GM21529 (cell line): ENCODE measurements around the gene SFTA2.
"Not testable (repeated sequence)": the region's sequence is repeated elsewhere in the genome, so short reads cannot be mapped to it uniquely, and the experiment has no call there.

Source experiments
- ATAC-seq: cut with Tn5 transposase; IDR thresholded peaks from one replicate; pipeline ENCODE4 v1.9.1; 2021; ENCODE audit not compliant: unreplicated experiment

The SFTA2 gene

GRCh38 chr6:30944051-30944450 is 12.1 kb upstream of the SFTA2 start:
- ATAC-seq: no peak

- no peak for ATAC-seq
These were observed 10.5 kb upstream of the SFTA2 start for GRCh38 chr6:30942338-30943060.

- no peak for ATAC-seq
These were observed 8.5 kb upstream of the SFTA2 start, which contains the start of gene MUCL3 for GRCh38 chr6:30940361-30940986. TSS of gene MUCL3 (plus strand) at chr6:30940973. CDS start at chr6:30941000, 27 bp downstream.

- no peak for ATAC-seq
These were observed 7.5 kb upstream of the SFTA2 start for GRCh38 chr6:30939473-30939872.

- no peak for ATAC-seq
These were observed 6.8 kb upstream of the SFTA2 start for GRCh38 chr6:30938730-30939129.

GRCh38 chr6:30937265-30937664 is 5.3 kb upstream of the SFTA2 start:
- ATAC-seq: no peak

DNA sequence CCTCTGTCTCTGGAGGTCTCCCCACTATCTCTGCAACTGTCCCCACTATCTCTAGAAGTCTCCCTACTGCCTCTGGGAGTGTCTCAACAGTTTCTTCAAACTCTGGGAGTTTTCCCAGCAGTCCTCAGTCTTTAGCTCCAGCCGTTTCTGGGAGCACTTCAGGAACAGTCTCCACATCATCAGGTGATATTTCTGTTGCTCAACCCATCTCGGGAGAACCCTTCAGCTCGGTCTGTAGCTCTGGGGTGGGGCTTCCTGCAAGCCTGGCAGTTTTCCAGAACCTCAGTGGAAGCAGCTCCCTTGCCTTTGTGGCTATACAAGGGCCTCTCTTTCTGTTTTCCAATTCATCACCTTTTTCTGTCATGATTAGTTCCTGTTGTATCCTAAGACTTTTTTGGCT is 3.0 kb upstream of the SFTA2 start:
- ATAC-seq: no peak

GRCh38 chr6:30932665-30933365 is 845 bp upstream of the SFTA2 start:
- ATAC-seq: no peak

- ATAC-seq: no peak
These were observed 698 bp downstream of the SFTA2 start for GRCh38 chr6:30931272-30931671.

DNA sequence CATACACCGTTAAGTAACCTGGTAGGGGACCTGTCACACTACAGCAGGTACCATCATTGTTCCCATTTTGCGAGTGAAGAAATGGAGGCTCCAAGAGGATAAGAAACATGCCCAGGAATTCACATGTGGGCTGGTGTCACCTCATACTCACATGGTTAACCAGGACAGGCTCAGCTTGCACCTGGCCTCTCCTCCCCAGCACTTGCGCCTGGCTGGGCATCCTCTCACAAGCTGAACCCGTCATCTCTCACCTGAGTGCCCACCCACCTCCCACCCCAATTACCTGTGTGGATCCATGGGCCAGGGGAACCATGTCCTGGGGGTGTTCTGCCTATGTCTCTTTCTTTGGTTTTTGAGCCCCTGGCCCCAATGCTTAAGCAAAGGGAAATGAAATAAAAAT is 1.5 kb downstream of the SFTA2 start:
- no peak for ATAC-seq

GRCh38 chr6:30928677-30929076 is 3.3 kb downstream of the SFTA2 start:
- no peak for ATAC-seq

GRCh38 chr6:30927080-30927479 is 4.9 kb downstream of the SFTA2 start:
- ATAC-seq: not testable (repeated sequence)

DNA sequence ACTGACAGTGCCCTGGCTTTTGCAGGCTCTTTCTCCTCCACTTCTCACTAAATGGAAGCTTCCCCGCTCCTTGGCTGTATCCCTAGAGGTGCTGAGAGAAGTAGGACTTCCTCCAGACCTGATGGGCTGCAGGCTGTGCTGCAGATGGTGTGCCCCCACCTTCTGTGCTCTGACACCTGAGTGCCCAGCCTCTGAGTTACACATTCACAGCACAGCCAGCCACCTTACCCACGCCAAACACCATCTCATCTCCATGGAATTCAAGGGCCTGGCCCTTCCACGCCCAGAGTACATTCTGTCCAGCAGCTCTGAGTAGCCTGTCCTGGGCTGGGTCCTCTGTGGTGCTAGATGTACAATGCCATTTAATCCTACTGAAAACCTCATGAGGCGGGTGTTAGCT is 5.3 kb downstream of the SFTA2 start:
- no peak for ATAC-seq

DNA sequence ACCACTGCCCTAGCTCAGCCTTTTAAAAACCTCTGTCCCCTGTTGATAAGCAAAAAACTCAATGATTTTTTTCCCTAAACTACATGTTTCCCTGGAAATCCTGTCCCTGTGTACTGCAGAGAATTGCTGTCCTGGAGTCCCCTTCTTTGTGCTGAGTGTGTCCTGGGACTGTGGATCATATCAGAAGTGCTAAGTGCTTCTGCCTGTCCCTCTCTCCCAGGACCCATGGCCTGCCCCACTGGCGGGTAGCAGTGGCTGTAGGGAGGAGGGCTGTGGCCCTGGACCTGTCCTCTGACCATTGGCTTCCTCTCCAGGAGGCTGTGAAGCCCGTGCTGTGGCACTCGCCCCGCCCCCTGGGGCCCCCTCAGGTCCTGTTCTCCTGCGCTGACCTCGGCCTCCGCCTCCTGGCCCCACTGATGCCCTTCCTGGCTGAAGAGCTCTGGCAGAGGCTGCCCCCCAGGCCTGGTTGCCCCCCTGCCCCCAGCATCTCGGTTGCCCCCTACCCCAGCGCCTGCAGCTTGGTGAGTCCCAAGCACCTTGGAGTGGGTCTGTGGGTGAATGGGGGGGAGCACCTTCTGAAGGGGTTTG is 7.8 kb downstream of the SFTA2 start:
- not testable (repeated sequence) for ATAC-seq

DNA sequence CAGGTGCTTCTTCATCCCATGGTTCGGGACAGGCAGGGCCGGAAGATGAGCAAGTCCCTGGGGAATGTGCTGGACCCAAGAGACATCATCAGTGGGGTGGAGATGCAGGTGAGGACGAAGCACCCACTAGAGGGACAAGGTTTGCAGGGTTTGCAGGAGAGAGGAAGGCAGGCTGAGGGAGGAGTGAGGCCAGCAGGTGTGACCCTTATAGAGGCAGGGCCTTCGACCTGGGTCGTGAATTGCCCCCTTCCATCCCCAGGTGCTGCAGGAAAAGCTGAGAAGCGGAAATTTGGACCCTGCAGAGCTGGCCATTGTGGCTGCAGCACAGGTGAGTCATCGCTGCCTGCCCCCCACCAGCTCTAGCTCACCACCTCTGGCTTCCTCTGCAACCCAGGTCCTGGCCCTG is 9.5 kb downstream of the SFTA2 start:
- ATAC-seq: no peak

GRCh38 chr6:30918670-30919069 is 13.3 kb downstream of the SFTA2 start:
- no peak for ATAC-seq

DNA sequence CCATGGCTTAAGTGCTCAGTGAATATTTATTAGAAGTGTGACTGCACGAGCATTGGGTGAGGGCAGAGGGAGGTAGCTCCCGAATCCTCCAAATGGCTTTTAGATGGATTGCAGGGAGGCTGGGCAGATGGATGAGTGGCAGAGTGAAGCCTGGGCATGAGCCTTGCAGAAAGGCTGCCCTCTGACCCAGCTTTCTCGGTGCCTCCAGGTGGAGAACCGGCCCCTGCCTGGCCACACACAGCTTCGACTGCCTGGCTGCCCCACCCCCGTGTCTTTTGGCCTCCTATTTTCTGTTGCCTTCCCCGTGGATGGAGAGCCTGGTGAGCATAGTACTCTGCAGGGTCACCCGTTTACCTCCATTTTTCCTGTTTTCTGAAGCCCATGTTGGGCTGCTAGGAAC is 14.5 kb downstream of the SFTA2 start:
- ATAC-seq: no peak

DNA sequence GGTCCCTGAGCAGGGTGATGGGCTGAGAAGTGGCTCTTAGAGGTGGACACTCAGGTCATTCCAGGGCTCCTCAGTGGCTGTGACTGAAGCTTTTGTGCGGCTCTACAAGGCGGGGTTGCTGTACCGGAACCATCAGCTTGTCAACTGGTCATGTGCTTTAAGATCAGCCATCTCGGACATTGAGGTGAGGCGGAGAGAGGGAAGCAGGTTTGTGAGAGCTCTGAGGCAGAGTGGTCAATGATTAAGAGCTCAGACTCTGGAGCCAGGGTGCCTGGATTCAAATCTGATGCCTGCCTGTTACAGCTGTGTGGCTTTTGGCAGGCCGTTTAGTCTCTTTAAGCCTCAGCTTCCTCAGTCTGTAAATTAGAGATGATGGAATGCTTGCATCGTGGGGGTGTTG is 14.9 kb downstream of the SFTA2 start:
- no peak for ATAC-seq

- ATAC-seq: no peak
These were observed 16.4 kb downstream of the SFTA2 start for GRCh38 chr6:30915591-30915946.

DNA sequence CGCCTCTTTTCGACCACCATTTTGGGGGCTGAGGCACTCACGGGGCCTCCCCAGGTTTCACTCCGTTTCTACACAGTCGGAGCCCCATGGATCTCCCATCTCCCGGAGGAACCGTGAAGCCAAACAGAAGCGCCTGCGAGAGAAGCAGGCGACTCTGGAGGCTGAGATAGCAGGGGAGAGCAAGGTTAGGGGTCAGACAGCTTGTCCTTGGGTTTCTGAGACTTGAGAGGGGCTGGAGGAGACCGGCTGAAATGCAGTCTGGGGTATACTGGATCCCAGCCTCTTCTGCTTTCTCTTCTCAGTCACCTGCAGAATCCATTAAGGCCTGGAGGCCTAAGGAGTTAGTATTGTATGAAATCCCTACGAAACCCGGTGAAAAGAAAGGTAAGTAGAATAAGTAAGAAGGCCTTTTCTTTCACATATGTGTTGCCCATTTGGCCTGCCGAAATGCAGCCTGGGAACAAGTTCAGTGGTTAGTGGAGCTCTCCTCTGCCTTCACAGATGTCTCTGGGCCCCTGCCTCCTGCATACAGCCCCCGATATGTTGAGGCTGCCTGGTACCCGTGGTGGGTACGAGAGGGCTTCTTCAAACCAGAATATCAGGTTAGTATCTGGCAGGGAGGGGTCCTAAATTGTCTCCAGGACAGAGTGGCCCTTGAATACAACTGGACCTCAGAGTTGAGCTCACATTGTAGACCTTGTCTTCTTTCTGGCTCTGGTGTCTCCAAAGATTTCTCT is 16.9 kb downstream of the SFTA2 start:
- no peak for ATAC-seq
